ENCODE data around the gene C6orf132. TPM values are rescaled to one million over a fixed set of nuclear protein-coding genes. Genes with fewer than 3 reads are reported as not detected.

C6orf132 gene
- total RNA-seq, 2 donors from 2014 or later: 22.1 to 26.0 TPM

- ATAC-seq (no peak), DNase-seq (no peak)
- Histone ChIP-seq H3K27ac (no peak overlapping the region), H3K9me3 (no peaks in the 10 kb centered on the region), H3K36me3 (replicated peaks in 1 of 2; ENCODE audit: insufficient read depth in 1 of 2, low read depth in 2 of 2) (peaks cover 4 to 7% of the 10 kb centered on the region in 2 donors), H3K27me3 (no peaks in the 10 kb centered on the region), H3K4me1 (no peaks in the 10 kb centered on the region), H3K4me3 (no peak overlapping the region)
- TF ChIP-seq POLR2A (IDR thresholded peaks at IDR 0.05) (no peak), CTCF (IDR thresholded peaks at IDR 0.05) (no peak)
- WGBS, 2 donors: 83 to 93% methylated on average over 9 to 14 of the region's 14 CpGs
- intact Hi-C loops (cut with DNase I): no loop called here
These were observed 17.2 kb downstream of the C6orf132 start for GRCh38 chr6:42125231-42125630.

- Histone ChIP-seq H3K27me3 (no peaks in the 10 kb centered on the region), H3K4me3 (no peak overlapping the region), H3K36me3 (replicated peaks in 1 of 2; ENCODE audit: insufficient read depth in 1 of 2, low read depth in 2 of 2) (peaks cover 4 to 7% of the 10 kb centered on the region in 2 donors), H3K9me3 (no peaks in the 10 kb centered on the region), H3K4me1 (peaks cover 2% of the 10 kb centered on the region), H3K27ac (no peak overlapping the region)
- DNase-seq: no peak
- WGBS, 2 donors: 79 to 84% methylated on average over 2 to 8 of the region's 9 CpGs
- intact Hi-C loops (cut with DNase I): no loop called here
- ATAC-seq: no peak
- TF ChIP-seq CTCF (IDR thresholded peaks at IDR 0.05) (no peak), POLR2A (IDR thresholded peaks at IDR 0.05) (no peak)
These were observed 18.1 kb downstream of the C6orf132 start for GRCh38 chr6:42124223-42124836.

GRCh38 chr6:42123379-42124103 lies 18.9 kb downstream of the C6orf132 start:
- no peak for TF ChIP-seq POLR2A (IDR thresholded peaks at IDR 0.05)
- no peak for TF ChIP-seq CTCF (IDR thresholded peaks at IDR 0.05)
- WGBS, 2 donors: 80 to 81% methylated on average over 10 to 11 of the region's 11 CpGs
- peaks cover 10% of the 10 kb centered on the region for H3K4me1 ChIP-seq
- no peak overlapping the region for H3K27ac ChIP-seq
- ATAC-seq: no peak
- H3K4me3 ChIP-seq: no peak overlapping the region
- no peak for DNase-seq
- H3K27me3 ChIP-seq: no peaks in the 10 kb centered on the region
- H3K9me3 ChIP-seq: no peaks in the 10 kb centered on the region
- intact Hi-C loops (cut with DNase I): no loop called here
- peaks cover 4 to 6% of the 10 kb centered on the region in 2 donors for H3K36me3 ChIP-seq (replicated peaks in 1 of 2; ENCODE audit: insufficient read depth in 1 of 2, low read depth in 2 of 2)

- DNase-seq (peak in 1 of 4 donors; percentile 29), ATAC-seq (no peak)
- H3K4me3 ChIP-seq: no peak overlapping the region
- H3K27me3 ChIP-seq: no peaks in the 10 kb centered on the region
- no peak for TF ChIP-seq CTCF (IDR thresholded peaks at IDR 0.05)
- H3K36me3 ChIP-seq (replicated peaks in 1 of 2; ENCODE audit: insufficient read depth in 1 of 2, low read depth in 2 of 2): peaks cover 0 to 3% of the 10 kb centered on the region in 2 donors
- H3K4me1 ChIP-seq: peaks cover 31% of the 10 kb centered on the region
- H3K9me3 ChIP-seq: no peaks in the 10 kb centered on the region
- peak overlapping the region in 1 of 4 donors; percentile 25 for H3K27ac ChIP-seq
- intact Hi-C loops (cut with DNase I): no loop called here
- WGBS, 2 donors: 70 to 97% methylated on average over 4 to 8 of the region's 8 CpGs
These were observed 21.2 kb downstream of the C6orf132 start for GRCh38 chr6:42120895-42121865.

All from body of pancreas (tissue), 4 donors.